Lower lobe of right lung (tissue), 2 donors: ENCODE results near the gene HOXD13. TPM values are rescaled to one million over a fixed set of nuclear protein-coding genes. Genes with fewer than 3 reads are reported as not detected.

Experiments
- ATAC-seq, 2 donors: fragments of 200-7000 bp; cut with Tn5 transposase; one replicate each; pipeline ENCODE4 v1.9.1; 2020 to 2022; ENCODE audit warnings: mild to moderate bottlenecking in 2 of 2, moderate library complexity in 2 of 2
- DNase-seq: peaks from one replicate; pipeline ENCODE4 v3.0.0-alpha.2; 2020
- H3K27ac ChIP-seq: fragments of 200-600 bp; one replicate; pipeline ENCODE4 v1.8.0; 2022
- H3K27me3 ChIP-seq: fragments of 200-600 bp; one replicate; pipeline ENCODE4 v1.8.0; 2022; ENCODE audit warnings: low read depth
- H3K36me3 ChIP-seq: fragments of 200-600 bp; one replicate; pipeline ENCODE4 v1.8.0; 2022; ENCODE audit warnings: mild to moderate bottlenecking
- H3K4me1 ChIP-seq: fragments of 200-600 bp; one replicate; pipeline ENCODE4 v1.8.0; 2022
- H3K4me3 ChIP-seq: fragments of 200-600 bp; one replicate; pipeline ENCODE4 v1.8.0; 2022; ENCODE audit warnings: mild to moderate bottlenecking
- H3K9me3 ChIP-seq: fragments of 200-600 bp; one replicate; pipeline ENCODE4 v1.8.0; 2022
- CTCF ChIP-seq: fragments of 200-600 bp; IDR thresholded peaks from one replicate; pipeline ENCODE4 v1.8.0; 2022; ENCODE audit warnings: antibody characterized with exemption, mild to moderate bottlenecking
- intact Hi-C: fragments of 100-400 bp; cut with DNase I; formaldehyde crosslinking; loops from one replicate; pipeline ENCODE4 v1.11.0; 2022
- total RNA-seq: library from RNA; stranded (reverse); fragmentation: NEBNext Ultra II Directional; extraction: Animal tissue kit (Norgen Biotek cat#: 25700); gene quantifications from one replicate; pipeline ENCODE4 v1.2.1, GENCODE V29; 2021
- donor health status: DM: no; HTN: yes; CAD: no; lungs with severe emphysema.

HOXD13 gene
- total RNA-seq, 1 donor from 2014 or later: not detected

DNA sequence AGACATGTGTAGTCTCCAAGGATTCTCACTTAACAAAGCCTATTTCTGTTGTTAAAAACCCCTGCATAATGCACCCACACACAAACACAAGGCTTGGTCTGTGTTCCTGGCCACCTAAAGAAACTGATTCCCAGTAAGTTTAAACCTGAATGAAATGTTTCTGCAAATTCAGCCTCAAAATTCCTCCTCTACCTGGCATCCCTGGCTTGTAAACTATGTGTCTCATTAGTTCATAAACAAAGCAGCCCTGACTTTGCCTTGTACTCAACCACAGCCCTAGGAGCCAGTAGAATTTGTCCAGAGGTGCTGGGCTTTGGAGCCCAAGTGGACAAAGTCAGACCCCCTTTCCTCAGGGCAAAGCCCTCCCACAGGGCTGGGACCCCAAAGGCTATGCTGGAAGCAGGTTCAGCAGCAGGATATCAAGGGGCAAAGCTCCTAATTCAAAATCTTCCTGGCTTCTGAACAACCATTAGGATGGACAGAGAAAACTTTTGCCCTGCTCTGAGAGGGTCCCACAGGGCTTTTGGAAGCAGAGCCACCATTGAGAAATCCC is 2.6 kb upstream of the HOXD13 start:
- ATAC-seq (no peak), DNase-seq (no peak)
- Histone ChIP-seq H3K27me3 (peaks cover 98% of the 10 kb centered on the region), H3K36me3 (no peaks in the 10 kb centered on the region), H3K4me3 (no peak overlapping the region), H3K27ac (no peak overlapping the region), H3K4me1 (peaks cover 19% of the 10 kb centered on the region), H3K9me3 (no peaks in the 10 kb centered on the region)
- intact Hi-C loops: loop anchor here (10.0 kb wide), 1 partner anchor 395 kb away; no protein-coding TSS in a partner anchor
- no peak for TF ChIP-seq CTCF

DNA sequence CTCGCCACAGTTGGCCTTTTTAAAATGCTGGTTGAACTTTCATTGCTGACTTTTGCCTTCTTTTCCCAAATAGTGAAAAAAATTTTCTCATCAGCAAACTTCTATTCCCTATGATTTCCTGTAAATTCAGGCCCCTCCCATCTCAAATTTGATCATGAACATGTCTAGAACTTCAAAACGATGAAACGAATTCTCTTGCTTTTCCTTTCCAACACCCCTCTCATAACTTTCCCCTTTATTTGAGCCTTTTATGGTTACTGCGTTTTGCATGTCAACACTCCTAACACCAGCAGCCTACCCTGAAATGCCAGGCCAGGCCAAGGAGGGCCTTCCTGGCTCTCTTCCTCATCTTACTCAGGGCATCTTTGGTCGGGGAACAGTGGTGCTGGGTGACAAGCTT is 1.7 kb upstream of the HOXD13 start:
- intact Hi-C loops: loop anchor here (10.0 kb wide), 1 partner anchor 396 kb away; no protein-coding TSS in a partner anchor
- H3K27me3 ChIP-seq: peaks cover 98% of the 10 kb centered on the region

GRCh38 chr2:176091329-176092258 is 927 bp upstream of the HOXD13 start:
- intact Hi-C loops: loop anchor here (10.0 kb wide), 1 partner anchor 397 kb away; no protein-coding TSS in a partner anchor
- Histone ChIP-seq H3K36me3 (no peaks in the 10 kb centered on the region), H3K9me3 (no peaks in the 10 kb centered on the region), H3K27ac (no peak overlapping the region), H3K4me1 (peaks cover 24% of the 10 kb centered on the region), H3K4me3 (no peak overlapping the region), H3K27me3 (peaks cover 98% of the 10 kb centered on the region)
- ATAC-seq: no peak
- no peak for DNase-seq
- no peak for TF ChIP-seq CTCF

More for the DNA sequence above, 1.7 kb upstream of the HOXD13 start:
- ATAC-seq (no peak), DNase-seq (no peak)
- no peak for TF ChIP-seq CTCF
- no peaks in the 10 kb centered on the region for H3K9me3 ChIP-seq
- no peaks in the 10 kb centered on the region for H3K36me3 ChIP-seq
- no peak overlapping the region for H3K27ac ChIP-seq
- no peak overlapping the region for H3K4me3 ChIP-seq
- H3K4me1 ChIP-seq: peaks cover 19% of the 10 kb centered on the region

- ATAC-seq: no peak
- Histone ChIP-seq H3K4me1 (peaks cover 31% of the 10 kb centered on the region), H3K36me3 (no peaks in the 10 kb centered on the region), H3K9me3 (no peaks in the 10 kb centered on the region), H3K27me3 (peaks cover 98% of the 10 kb centered on the region), H3K27ac (no peak overlapping the region), H3K4me3 (peak overlapping the region; percentile 20)
- DNase-seq: no peak
- intact Hi-C loops: loop anchor here (10.0 kb wide), 1 partner anchor 399 kb away; no protein-coding TSS in a partner anchor
- no peak for TF ChIP-seq CTCF
Observed at GRCh38 chr2:176093145-176093897, 800 bp downstream of the HOXD13 start.

DNA sequence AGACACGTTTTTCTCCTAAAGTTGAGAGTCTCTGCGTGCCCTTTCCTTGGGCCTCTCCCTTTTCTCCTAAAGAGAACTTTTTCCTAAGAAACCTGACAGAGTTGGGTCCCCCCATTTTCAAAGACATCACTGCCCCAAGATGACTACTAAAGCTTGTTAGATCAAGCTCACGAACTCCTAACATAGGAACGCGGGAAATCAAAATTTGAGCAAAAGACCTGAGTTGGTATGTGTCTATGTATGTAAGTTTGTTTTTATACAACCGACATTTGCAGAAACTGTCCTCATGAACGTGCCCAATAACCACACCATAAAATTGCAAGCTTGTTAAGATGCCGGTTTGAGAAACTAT is 1.4 kb downstream of the HOXD13 start:
- no peak for TF ChIP-seq CTCF
- Histone ChIP-seq H3K27me3 (peaks cover 98% of the 10 kb centered on the region), H3K4me3 (no peak overlapping the region), H3K36me3 (no peaks in the 10 kb centered on the region), H3K4me1 (peaks cover 26% of the 10 kb centered on the region), H3K9me3 (no peaks in the 10 kb centered on the region), H3K27ac (no peak overlapping the region)
- DNase-seq (no peak), ATAC-seq (no peak)
- intact Hi-C loops: loop anchor here (10.0 kb wide), 1 partner anchor 399 kb away; no protein-coding TSS in a partner anchor
